ENCODE measurements around the gene DYRK1A. TPM values are rescaled to one million over a fixed set of nuclear protein-coding genes. Genes with fewer than 3 reads are reported as not detected.

Gene DYRK1A
- total RNA-seq, 2 donors from 2014 or later: 57.5 to 57.7 TPM

DNA sequence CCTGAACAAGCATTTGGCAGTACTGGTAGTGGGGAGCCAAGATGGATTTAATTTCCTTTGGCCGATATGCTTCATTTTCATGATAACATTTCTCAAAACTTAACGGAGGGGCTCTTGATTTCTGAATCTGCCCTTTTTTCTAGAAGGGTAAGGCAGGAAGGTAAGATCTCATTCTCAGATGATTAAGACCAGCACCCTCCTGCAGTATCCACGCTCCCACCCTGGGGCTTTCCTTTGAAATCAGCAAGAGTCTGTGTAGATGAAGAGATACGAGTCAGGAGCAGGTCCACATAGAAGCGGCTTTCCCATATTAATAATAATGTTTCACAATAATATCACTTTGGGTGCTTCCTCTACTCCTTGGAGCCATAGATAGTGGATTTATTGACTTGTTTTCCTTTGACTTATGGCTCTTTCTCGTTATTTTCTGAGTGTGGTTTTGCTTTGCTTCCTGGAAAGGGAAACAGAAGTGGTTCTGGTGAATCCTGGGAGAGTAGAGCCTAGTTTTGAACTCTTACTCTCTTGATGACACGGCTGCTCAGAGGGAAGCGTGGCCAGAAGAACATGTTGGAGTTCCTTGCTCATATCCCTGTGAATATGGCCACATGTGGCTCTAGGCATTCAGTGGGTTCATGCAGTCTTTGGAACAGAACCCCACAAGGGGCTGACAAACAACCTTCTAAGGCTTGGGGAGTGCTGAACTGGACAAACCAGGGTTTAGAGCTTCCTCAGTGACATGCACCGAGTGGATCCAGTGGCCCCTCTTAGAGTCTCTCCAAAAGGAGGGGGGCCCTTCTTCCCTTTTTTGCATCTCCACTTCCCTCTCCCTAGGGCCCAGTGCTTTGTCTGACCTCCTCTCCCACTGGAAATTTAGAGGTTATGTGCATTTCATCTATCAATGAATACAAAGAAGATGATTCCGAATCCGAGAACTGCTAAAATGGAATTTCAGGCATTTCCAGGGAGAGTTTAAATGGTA is 195.7 kb downstream of the DYRK1A start:
- Histone ChIP-seq H3K4me1 (no peaks in the 10 kb centered on the region), H3K4me3 (no peak overlapping the region), H3K9me3 (no peaks in the 10 kb centered on the region), H3K27me3 (no peaks in the 10 kb centered on the region), H3K27ac (no peak overlapping the region), H3K36me3 (no peaks in the 10 kb centered on the region), H3K9ac (ENCODE audit: low read depth in 2 of 2, low read length in 2 of 2) (no peak overlapping the region)
- intact Hi-C loops (cut with DNase I): loop anchor here (10.0 kb wide), 1 partner anchor 297 kb away; the partner anchor contains the start of gene VPS26C
- no peak for DNase-seq
- TF ChIP-seq, protein P1, sequence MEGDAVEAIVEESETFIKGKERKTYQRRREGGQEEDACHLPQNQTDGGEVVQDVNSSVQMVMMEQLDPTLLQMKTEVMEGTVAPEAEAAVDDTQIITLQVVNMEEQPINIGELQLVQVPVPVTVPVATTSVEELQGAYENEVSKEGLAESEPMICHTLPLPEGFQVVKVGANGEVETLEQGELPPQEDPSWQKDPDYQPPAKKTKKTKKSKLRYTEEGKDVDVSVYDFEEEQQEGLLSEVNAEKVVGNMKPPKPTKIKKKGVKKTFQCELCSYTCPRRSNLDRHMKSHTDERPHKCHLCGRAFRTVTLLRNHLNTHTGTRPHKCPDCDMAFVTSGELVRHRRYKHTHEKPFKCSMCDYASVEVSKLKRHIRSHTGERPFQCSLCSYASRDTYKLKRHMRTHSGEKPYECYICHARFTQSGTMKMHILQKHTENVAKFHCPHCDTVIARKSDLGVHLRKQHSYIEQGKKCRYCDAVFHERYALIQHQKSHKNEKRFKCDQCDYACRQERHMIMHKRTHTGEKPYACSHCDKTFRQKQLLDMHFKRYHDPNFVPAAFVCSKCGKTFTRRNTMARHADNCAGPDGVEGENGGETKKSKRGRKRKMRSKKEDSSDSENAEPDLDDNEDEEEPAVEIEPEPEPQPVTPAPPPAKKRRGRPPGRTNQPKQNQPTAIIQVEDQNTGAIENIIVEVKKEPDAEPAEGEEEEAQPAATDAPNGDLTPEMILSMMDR (IDR thresholded peaks at IDR 0.05): no peak

DNA sequence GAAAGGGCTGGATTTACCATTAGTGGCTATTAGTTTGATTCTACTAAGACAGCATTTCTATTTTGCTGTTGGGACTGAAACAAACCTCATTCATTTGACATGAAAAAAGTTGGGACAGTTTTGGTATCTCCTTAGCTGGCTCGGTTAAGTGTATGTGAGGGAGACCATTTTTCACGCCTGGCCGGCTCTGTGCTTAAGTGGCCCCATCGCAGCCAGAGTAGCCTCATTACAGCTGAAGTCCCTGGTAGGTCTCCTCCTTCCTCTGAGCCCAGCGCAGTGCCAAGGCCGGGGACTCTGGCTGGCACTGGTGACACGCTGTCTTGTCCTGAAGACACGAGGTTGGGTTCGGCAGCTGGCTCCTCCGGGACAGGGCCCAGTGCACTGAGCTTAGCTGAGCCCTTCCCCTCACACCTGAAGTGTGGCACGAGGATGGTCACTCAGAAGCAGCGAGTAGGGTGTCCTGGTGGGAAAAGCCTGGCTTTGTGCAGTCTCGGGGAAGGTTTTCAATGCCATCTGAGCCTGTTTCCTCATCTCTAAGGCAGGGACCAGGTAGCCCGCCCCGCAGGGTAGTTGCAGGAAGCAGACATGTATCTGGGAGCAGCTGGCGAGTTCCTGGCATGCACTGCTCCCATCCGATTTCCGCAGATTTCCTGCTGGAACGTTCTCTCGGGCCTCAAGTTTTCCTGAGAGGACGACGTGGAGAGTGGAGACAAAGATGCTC is 196.5 kb downstream of the DYRK1A start:
- TF ChIP-seq, protein P1 (IDR thresholded peaks at IDR 0.05): no peak
- Histone ChIP-seq H3K9me3 (no peaks in the 10 kb centered on the region), H3K9ac (ENCODE audit: low read depth in 2 of 2, low read length in 2 of 2) (peak overlapping the region; percentile 74 to 91), H3K27ac (peak overlapping the region; percentile 69), H3K36me3 (no peaks in the 10 kb centered on the region), H3K4me3 (peak overlapping the region; percentile 68), H3K27me3 (no peaks in the 10 kb centered on the region), H3K4me1 (no peaks in the 10 kb centered on the region)
- intact Hi-C loops (cut with DNase I): loop anchor here (10.0 kb wide), 1 partner anchor 298 kb away; the partner anchor contains the start of gene VPS26C
- peak; percentile 50 for DNase-seq

DNA sequence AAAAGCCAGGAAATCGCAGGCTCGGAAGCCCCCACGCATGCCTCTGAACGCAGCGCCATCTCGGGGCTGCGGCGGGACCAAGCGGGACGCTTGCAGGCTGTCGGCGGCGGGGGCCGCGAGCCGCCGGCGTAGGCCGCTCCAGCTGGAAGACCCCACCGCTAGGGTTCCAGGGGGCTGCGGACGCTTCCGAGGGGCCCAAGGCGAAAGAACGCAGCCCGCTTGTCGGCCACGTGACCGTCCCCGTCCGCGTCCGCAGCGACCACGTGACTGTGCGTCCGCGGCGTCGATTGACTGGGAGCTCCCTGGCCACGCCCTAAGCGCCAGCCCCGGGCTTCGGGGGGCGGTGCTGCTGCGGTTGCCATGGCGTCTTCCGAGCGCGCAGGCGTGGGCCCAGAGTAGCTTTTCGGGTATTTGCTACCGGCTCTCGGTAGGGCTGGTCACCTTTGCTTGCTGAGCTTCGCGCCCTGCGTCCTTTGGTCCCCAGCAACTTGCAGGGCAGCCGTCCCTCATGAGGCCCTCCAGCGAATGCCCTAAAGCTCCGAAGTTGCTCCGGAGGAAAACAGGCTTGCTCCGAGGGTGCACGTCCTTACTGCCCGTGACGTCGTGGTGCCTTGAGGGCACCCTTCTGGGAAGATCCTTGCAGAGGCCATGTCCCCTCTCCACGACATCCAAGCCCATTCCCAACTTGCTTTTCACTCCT is 197.2 kb downstream of the DYRK1A start:
- Histone ChIP-seq H3K36me3 (no peaks in the 10 kb centered on the region), H3K9me3 (no peaks in the 10 kb centered on the region), H3K27me3 (no peaks in the 10 kb centered on the region), H3K4me1 (no peaks in the 10 kb centered on the region), H3K27ac (peak overlapping the region; percentile 69), H3K9ac (ENCODE audit: low read depth in 2 of 2, low read length in 2 of 2) (peak overlapping the region; percentile 74 to 91), H3K4me3 (peak overlapping the region; percentile 68)
- DNase-seq: peak; percentile 95
- intact Hi-C loops (cut with DNase I): loop anchor here (10.0 kb wide), 1 partner anchor 299 kb away; the partner anchor contains the start of gene VPS26C
- TF ChIP-seq, protein P1 (IDR thresholded peaks at IDR 0.05): no peak

DNA sequence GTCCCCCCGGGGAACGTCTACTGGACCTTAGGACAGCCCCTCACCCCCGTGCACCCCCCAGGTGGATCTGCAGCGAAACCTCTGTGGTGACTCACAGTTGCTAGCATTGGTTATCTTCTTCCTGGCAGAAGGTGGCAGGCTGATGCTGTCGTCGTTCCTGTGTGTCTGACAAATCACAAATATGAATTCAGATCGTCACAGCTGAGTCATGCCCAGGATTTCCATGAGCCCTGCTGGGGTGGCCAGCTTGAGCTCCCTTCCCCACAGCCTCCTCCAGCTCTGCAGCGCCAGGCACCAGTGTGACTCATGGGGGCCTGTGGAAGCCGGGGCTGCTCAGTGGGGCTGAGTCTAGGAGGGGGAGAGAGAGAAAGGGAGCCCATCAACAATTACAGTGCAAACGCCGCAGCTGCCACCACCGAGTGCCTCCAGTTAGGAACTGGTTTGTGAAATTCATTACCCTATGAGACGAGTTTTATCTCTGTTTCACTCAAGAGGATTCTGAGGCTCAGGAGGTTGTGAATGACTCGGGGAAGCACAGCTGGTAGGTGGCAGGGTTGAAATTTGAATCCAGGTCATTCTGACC is 197.9 kb downstream of the DYRK1A start:
- DNase-seq: peak; percentile 76
- no peaks in the 10 kb centered on the region for H3K36me3 ChIP-seq
- TF ChIP-seq, protein P1 (IDR thresholded peaks at IDR 0.05): no peak
- intact Hi-C loops (cut with DNase I): loop anchor here (10.0 kb wide), 1 partner anchor 300 kb away; the partner anchor contains the start of gene VPS26C
- H3K4me1 ChIP-seq: no peaks in the 10 kb centered on the region
- H3K9ac ChIP-seq (ENCODE audit: low read depth in 2 of 2, low read length in 2 of 2): peak overlapping the region; percentile 74 to 91
- H3K4me3 ChIP-seq: peak overlapping the region; percentile 68
- H3K9me3 ChIP-seq: no peaks in the 10 kb centered on the region
- no peaks in the 10 kb centered on the region for H3K27me3 ChIP-seq
- H3K27ac ChIP-seq: peak overlapping the region; percentile 69
